Activated CD8-positive, alpha-beta memory T cell treated with anti-CD3 and anti-CD28 coated beads, Interleukin-2, amount 50 U/mL, for 48 hours (primary cell): Measurements from ENCODE around the gene CTNND2.
"Not testable (repeated sequence)": the region's sequence is repeated elsewhere in the genome, so short reads cannot be mapped to it uniquely, and the experiment has no call there.

ENCODE experiments used
- DNase-seq: peaks from one replicate; pipeline ENCODE4 v3.0.0-alpha.2; 2020

CTNND2 gene

GRCh38 chr5:11672385-11673085 is 231.7 kb downstream of the CTNND2 start:
- DNase-seq, result no peak

- no peak for DNase-seq
Observed at GRCh38 chr5:11658376-11658775, 245.9 kb downstream of the CTNND2 start.

DNA sequence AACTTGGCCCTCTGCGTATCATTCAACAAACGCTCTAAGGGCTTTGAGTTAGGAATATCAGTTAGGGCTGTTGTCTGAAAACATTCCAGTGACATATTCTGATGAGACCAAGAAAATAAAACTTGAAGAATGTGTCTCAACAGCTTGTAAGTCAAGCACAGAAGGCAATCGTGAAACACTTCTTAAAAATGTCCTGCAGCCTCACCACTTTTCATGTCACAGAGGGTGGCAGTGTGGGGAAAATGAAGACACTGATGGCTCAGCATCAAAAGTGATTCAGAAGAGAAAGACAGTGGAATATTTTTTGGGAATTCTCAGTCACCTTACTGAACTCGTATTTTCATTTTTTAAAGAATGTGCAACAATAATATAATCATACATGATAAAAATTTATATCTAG is 247.3 kb downstream of the CTNND2 start:
- no peak for DNase-seq

DNA sequence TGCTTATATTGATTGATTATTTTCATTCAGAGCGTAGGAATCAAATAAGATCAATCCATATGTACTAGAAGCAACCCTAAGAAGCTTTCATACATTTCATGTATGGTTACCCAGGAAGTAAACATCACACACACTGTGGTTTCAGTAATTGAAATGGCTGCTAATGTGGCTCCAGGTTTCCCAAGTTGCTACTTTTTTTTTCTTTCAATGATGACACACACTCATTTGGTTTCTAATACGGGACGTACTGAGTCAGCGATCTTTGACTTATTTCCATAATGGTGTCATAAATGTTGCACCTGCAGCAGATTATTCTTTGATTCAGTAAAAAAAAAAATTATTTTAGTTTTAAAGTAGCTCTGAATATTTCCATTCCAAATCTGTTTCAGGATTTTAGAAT is 248.6 kb downstream of the CTNND2 start:
- no peak for DNase-seq

- no peak for DNase-seq
Observed at GRCh38 chr5:11650936-11651335, 253.3 kb downstream of the CTNND2 start.

- DNase-seq, result no peak
Observed at GRCh38 chr5:11646141-11646540, 258.1 kb downstream of the CTNND2 start.

DNA sequence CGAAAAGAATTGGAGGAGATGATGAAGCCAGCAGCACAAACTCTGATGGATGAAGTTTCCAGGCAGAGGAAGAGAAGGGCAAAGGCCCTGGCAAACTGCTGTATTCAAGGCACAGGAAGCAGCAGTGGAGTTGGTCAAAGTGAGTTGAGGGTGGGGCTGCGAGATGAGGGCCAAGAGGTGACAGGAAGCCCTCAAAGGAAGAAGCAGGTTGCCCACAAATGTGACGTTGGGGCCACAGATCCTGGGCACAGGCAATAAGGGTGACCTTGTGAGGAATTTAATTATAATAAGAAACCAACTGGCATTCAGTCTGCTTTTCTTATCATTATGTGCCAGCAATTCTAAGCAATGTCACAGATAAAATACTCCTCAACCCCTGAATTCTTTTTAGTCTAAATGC is 261.8 kb downstream of the CTNND2 start:
- DNase-seq, result no peak

DNA sequence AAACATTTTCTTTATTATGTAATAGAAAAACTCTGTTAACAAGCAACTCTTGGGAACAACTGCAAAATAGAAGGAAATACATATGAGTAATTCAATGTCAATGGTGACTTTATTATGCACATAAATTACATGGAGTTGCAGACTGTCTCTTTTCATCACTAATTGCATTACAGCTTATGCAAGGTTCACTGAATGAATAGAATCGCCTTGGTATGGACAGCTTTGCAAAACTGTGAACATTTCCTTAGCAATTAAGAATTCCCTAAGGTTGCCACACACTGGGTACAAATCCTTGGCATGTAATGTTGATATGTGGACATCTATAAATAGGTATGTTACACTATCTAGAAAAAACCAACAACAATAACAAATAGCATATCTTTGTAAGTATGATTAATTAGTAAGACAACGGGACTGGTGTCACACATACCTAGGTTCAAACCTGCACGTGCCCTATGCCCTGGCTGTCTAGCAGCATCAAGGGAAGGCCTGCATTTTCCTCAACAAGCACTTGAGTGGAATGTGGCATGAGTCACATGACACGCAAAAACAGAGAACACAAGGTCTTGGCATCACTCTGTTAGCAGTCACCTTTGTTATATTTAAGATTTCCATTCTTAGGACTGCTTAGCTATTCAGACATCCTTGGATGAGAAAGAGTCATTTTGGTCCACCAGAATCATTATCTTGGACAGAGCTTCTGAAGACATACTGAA is 263.9 kb downstream of the CTNND2 start:
- no peak for DNase-seq

- DNase-seq, result no peak
Observed at GRCh38 chr5:11622785-11623184, 281.5 kb downstream of the CTNND2 start.

DNA sequence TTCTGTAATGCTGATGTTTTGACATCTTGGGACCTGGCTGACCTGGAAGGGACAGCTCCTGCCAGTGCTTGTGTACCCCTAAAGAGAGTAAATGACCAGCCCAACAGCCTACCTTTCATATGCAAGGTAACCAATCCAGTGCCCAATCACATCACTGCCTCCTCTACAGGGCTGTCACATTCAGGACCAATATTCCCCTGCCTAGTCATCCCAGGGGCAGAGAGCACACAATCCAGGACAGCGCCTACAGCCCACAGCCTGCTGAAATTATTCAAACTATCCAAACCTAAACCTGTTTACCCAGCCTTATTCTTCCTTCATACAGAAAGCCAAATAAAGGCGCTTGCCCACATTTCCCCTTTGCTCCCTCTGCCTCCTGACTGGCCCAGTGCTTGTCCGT is 284.1 kb downstream of the CTNND2 start:
- DNase-seq, result no peak

DNA sequence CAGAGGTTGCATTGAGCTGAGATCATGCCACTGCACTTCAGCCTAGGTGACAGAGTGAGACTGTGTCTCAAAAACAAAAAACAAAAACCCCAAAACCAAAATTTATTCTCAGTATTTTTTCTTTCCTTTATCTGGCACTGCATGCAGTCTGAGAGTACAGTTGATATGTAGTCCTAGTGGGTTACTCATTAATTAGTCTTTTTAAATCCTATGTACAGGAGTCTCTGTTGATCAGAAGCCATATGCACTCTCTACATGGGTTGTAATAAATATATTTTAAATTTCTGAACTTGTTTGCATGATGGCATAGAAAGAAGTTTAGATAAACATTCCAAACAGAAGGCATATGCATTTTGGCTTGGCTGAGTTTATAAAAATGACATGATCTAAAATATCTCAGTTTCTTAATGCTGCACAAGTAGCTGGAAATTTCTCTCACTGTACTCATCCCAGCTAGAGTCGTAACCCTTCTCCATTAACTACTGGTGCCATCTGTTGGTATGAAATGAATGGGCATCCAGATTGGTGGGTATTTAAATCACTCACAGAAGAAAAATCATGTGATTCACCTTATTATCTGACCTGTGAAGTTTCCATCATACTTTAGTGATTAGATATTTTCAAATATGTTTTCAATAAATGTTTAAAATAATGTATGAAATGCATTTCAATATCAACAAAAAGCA is 284.8 kb downstream of the CTNND2 start:
- no peak for DNase-seq

GRCh38 chr5:11617080-11617479 is 287.2 kb downstream of the CTNND2 start:
- DNase-seq, result no peak

DNA sequence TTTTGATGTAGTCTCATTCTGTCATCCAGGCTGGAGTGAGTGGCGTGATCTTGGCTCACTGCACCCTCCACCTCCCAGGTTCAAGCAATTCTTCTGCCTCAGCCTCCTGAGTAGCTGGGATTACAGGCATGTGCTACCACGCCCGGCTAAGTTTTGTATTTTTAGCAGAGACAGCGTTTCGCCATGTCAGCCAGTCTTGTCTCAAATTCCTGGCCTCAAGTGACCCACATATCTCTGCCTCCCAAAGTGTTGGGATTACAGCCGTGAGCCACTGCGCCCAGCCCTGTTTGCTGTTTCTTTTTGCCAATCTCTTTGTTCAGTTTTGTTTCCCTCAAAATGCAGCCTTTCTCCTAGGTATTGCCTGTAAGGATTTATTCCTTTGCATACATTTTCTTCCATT is 287.6 kb downstream of the CTNND2 start:
- not testable (repeated sequence) for DNase-seq

DNA sequence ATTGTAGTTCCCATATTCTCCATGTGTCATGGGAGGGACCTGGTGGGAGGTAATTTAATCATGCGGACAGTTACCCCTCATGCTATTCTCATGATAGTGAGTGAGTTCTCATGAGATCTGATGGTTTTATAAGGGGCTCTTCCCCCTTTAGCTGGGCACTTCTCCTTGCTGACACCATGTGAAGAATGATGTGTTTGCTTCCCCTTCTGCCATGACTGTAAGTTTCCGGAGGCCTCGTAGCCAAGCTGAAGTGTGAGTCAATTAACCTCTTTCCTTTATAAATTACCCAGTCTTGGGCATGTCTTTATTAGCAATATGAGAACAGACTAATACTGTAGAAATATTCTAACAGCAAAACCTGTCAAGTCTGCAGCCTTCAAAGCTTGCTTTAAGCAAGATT is 293.2 kb downstream of the CTNND2 start:
- DNase-seq, result no peak

DNA sequence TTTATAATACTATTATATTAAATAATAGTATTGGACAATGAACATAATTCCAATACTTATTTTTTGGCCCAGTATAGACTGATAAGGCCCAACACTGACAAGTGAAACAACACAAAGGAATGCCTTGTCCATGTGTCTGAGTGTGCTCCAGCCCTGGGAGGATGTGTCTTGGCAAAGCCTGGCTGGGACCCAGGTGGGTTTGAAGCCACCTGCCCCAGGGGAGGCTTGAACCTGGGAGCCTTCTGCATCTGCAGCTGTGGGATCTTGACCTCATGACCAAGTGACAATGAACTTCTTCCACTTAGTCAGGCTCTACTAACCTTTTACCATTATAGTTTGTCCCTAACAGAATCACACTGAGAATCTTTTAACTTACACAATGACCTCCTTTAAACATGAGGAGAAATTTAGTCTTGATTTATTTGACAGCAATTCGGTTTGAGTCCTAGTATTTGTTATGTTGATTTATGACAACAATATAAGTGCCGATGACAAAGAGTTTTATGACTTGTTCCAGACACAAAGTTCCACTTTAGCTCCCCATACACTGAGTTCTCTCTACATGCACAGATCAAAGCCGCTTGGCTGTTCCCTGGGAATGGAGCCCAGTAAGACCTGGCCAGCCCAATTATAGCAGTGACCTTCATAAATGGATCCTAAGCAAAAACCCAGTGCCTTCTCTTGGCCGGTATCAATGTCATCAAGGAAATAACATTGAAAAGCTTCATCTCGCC is 294.5 kb downstream of the CTNND2 start:
- DNase-seq, result no peak

DNA sequence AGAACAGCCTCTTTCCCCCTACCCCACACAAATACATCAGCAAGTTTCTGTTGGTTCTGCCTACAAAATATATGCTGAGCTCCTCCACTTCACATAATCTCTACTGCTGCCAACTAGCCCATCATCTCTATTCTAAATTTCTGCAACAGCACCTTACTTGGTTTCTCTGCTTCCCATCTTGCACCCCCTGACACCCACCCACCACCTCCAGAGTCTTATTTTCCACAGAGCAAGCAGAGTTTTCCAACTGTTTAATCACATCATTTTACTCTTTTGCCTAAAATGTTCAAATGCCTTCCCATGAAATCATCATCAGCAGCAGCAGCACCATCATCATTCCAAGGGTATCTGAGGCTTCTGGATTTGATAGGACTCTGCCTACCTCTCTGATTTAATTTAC is 295.7 kb downstream of the CTNND2 start:
- no peak for DNase-seq

DNA sequence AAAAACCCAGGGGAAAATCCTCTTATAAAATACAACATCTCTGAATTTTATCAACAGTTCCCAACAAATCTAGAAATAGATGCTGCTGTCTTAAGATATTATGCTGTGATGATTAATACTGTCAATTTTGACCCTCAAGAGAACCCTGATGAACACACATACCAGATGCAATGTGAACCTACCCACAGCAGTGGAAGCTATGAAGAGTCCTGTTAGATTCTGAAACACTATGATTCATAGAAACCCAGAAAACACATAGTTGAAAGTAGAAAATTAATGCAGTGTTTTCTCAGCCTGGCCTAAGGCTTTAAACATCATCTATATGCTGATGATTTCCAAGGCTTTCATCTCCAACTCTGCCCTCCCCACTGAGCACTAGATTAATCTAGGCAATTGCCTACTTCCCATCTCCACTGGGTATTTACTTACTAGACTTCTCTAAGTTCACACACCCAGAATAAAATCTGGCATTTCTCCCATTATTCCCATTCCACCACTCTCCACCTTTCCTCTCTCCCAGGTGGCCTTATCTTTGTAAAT is 296.2 kb downstream of the CTNND2 start:
- no peak for DNase-seq

- DNase-seq, result no peak
Observed at GRCh38 chr5:11602298-11602697, 301.9 kb downstream of the CTNND2 start.

DNA sequence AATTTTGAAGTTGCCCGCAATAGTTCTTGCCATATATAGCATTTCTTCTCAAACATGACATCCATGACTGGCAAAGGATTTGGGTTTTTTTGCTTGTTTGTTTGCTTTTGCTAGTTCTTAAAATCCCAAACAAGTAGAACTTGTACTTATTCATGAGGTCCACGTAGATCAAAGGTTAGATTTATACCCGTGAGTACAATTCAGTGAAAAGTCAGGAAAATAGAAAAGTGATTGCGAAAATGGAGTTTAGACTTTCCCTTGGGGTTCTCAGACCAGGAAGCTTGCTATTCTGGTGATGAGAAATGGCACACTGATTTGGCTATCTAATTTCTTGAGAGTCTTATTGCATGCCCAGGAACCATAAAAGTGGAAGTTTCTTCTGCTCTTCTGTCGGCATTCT is 304.7 kb downstream of the CTNND2 start:
- no peak for DNase-seq

GRCh38 chr5:11596657-11597071 is 307.6 kb downstream of the CTNND2 start:
- no peak for DNase-seq

DNA sequence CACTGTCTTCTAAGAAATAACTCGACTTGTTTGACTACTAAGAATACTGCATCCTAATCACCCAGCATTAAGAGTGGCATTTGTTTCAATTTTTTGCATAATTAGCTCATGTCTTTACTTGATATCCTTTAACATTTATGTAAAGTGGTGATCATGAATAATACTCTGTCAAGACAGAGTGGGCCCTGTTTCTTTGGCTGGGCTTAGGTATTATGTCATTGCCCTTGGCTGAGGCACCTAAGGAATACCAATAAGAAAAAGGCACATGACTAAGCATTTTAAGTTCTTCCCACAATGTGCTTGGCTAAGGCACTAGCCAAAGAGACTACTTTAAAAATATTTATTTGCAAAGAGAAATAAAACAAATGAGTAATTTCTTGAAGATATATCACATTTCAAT is 308.1 kb downstream of the CTNND2 start:
- DNase-seq, result no peak

GRCh38 chr5:11595045-11595444 is 309.2 kb downstream of the CTNND2 start:
- DNase-seq, result no peak

GRCh38 chr5:11594021-11594420 is 310.2 kb downstream of the CTNND2 start:
- DNase-seq, result no peak
